MM.1S (cell line): ENCODE results near the gene IST1.

ENCODE experiments used
- DNase-seq: peaks from one replicate; pipeline ENCODE4 v3.0.0-alpha.2; 2015
- H2AFZ ChIP-seq: fragments of 300-600 bp; sonication (generic); 2 replicates; pipeline ENCODE4 v1.6.0; 2016; ENCODE audit warnings: antibody characterized with exemption, low read length
- H3F3A ChIP-seq: fragments of 300-600 bp; sonication (generic); 2 replicates; pipeline ENCODE4 v1.6.1; 2016; ENCODE audit warnings: mild to moderate bottlenecking, antibody characterized with exemption, low read length, moderate library complexity, mixed read lengths; ENCODE audit not compliant: insufficient read depth
- H3K27ac ChIP-seq: fragments of 300-600 bp; sonication (generic); 2 replicates; pipeline ENCODE4 v1.5.1; 2016; ENCODE audit warnings: mild to moderate bottlenecking, low read length
- H3K27me3 ChIP-seq: fragments of 300-600 bp; sonication (generic); replicated peaks from 2 replicates; pipeline ENCODE4 v1.6.0; 2016; ENCODE audit warnings: low read length; ENCODE audit not compliant: insufficient read depth
- H3K36me3 ChIP-seq: fragments of 300-600 bp; sonication (generic); replicated peaks from 2 replicates; pipeline ENCODE4 v1.6.1; 2016; ENCODE audit warnings: mild to moderate bottlenecking, low read length, mixed read lengths; ENCODE audit not compliant: insufficient read depth
- H3K4me1 ChIP-seq: fragments of 300-600 bp; sonication (generic); 2 replicates; pipeline ENCODE4 v1.6.1; 2016; ENCODE audit warnings: low read length, mixed read lengths
- H3K4me2 ChIP-seq: fragments of 300-600 bp; sonication (generic); 2 replicates; pipeline ENCODE4 v1.6.0; 2016; ENCODE audit warnings: low read depth, low read length
- H3K4me3 ChIP-seq: fragments of 300-600 bp; sonication (generic); 2 replicates; pipeline ENCODE4 v1.5.1; 2016; ENCODE audit warnings: low read length, mixed read lengths
- H3K79me2 ChIP-seq: fragments of 300-600 bp; sonication (generic); 2 replicates; pipeline ENCODE4 v1.6.1; 2016; ENCODE audit warnings: mixed run types, low read length, mixed read lengths
- H3K9ac ChIP-seq: fragments of 300-600 bp; sonication (generic); 2 replicates; pipeline ENCODE4 v1.6.1; 2016; ENCODE audit warnings: low read length, mixed read lengths
- H3K9me2 ChIP-seq: fragments of 300-600 bp; sonication (generic); replicated peaks from 2 replicates; pipeline ENCODE4 v1.6.1; 2016; ENCODE audit warnings: mild to moderate bottlenecking, low read length, mixed read lengths; ENCODE audit not compliant: insufficient read depth
- H3K9me3 ChIP-seq: fragments of 300-600 bp; sonication (generic); replicated peaks from 2 replicates; pipeline ENCODE4 v1.6.1; 2016; ENCODE audit warnings: mild to moderate bottlenecking, low read length, mixed read lengths; ENCODE audit not compliant: insufficient read depth
- H4K20me1 ChIP-seq: fragments of 300-600 bp; sonication (generic); 2 replicates; pipeline ENCODE4 v1.6.1; 2016; ENCODE audit warnings: mild to moderate bottlenecking, low read length, moderate library complexity, mixed read lengths; ENCODE audit not compliant: insufficient read depth
- EZH2 ChIP-seq: fragments of 300-600 bp; sonication (generic); optimal IDR thresholded peaks from 2 replicates; pipeline ENCODE3; 2017; ENCODE audit warnings: low read depth, mild to moderate bottlenecking, antibody characterized with exemption, low read length, mixed read lengths
- EZH2phosphoT487 ChIP-seq: fragments of 300-600 bp; sonication (generic); IDR thresholded peaks from 2 replicates; pipeline ENCODE4 v1.6.1; 2018; ENCODE audit warnings: antibody characterized with exemption, low read length
- TF ChIP-seq, protein P1 (sequence below): fragments of 300-600 bp; sonication (generic); IDR thresholded peaks from 2 replicates; pipeline ENCODE4 v1.5.1; 2016; ENCODE audit warnings: antibody characterized with exemption, low read length, mixed read lengths

Gene IST1

GRCh38 chr16:71883849-71884638, 11.3 kb upstream of the IST1 start, which contains the start of gene ZNF821:
Gene ZNF821, minus strand, starts transcription at chr16:71884182. Its CDS starts 4,236 bp downstream, at chr16:71879946.
- Histone ChIP-seq H3K4me1 (peaks cover 26% of the 10 kb centered on the region), H3K36me3 (no peaks in the 10 kb centered on the region), H3K9ac (peak within 1 kb of the TSS; percentile 86), H3K9me2 (no peaks in the 10 kb centered on the region), H3K4me2 (peak within 1 kb of the TSS; percentile 89), H3K27ac (peak within 1 kb of the TSS; percentile 70; the same call in 1 of the 2 replicates), H3K4me3 (peak within 1 kb of the TSS; percentile 93), H4K20me1 (no peaks in the 10 kb centered on the region), H3K79me2 (peaks cover 8% of the 10 kb centered on the region; the same call in 1 of the 2 replicates), H3F3A (peaks cover 30% of the 10 kb centered on the region), H2AFZ (peak within 1 kb of the TSS; percentile 91), H3K27me3 (no peaks in the 10 kb centered on the region), H3K9me3 (no peaks in the 10 kb centered on the region)
- DNase-seq: peak; percentile 68
- TF ChIP-seq EZH2 (no peak), EZH2phosphoT487 (no peak)
- TF ChIP-seq, protein P1, sequence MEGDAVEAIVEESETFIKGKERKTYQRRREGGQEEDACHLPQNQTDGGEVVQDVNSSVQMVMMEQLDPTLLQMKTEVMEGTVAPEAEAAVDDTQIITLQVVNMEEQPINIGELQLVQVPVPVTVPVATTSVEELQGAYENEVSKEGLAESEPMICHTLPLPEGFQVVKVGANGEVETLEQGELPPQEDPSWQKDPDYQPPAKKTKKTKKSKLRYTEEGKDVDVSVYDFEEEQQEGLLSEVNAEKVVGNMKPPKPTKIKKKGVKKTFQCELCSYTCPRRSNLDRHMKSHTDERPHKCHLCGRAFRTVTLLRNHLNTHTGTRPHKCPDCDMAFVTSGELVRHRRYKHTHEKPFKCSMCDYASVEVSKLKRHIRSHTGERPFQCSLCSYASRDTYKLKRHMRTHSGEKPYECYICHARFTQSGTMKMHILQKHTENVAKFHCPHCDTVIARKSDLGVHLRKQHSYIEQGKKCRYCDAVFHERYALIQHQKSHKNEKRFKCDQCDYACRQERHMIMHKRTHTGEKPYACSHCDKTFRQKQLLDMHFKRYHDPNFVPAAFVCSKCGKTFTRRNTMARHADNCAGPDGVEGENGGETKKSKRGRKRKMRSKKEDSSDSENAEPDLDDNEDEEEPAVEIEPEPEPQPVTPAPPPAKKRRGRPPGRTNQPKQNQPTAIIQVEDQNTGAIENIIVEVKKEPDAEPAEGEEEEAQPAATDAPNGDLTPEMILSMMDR: peak; percentile 41

- Histone ChIP-seq H3K4me3 (peak overlapping the region; percentile 11; the same call in 1 of the 2 replicates), H3K27ac (no peak overlapping the region), H3K4me2 (peak overlapping the region; percentile 89; the same call in 1 of the 2 replicates), H3K4me1 (peaks cover 23% of the 10 kb centered on the region), H3F3A (peaks cover 30% of the 10 kb centered on the region), H4K20me1 (no peaks in the 10 kb centered on the region), H3K9me2 (no peaks in the 10 kb centered on the region), H3K9me3 (no peaks in the 10 kb centered on the region), H3K79me2 (peaks cover 7% of the 10 kb centered on the region; the same call in 1 of the 2 replicates), H3K36me3 (no peaks in the 10 kb centered on the region), H3K9ac (no peak overlapping the region), H2AFZ (no peak overlapping the region), H3K27me3 (no peaks in the 10 kb centered on the region)
- TF ChIP-seq EZH2phosphoT487 (no peak), EZH2 (no peak)
- TF ChIP-seq, protein P1: no peak
- no peak for DNase-seq
These were observed 10.1 kb upstream of the IST1 start for GRCh38 chr16:71885261-71885650.

DNA sequence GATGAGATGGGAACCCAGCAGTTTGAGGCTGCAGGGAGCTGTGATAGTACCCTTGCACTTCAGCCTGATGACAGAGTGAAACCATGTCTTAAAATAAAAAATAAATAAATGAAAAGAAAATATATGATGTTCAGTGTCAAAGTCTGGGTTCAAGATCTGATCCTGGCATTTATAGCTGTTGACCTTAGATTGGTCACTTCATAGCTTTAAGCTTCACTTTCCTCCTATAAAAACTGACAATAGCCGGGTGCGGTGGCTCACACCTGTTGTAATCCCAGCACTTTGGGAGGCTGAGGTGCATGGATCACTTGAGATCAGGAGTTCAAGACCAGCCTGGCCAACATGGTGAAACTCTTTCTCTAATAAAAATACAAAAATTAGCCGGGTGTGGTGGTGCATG, 6.2 kb upstream of the IST1 start:
- H3K9me2 ChIP-seq: no peaks in the 10 kb centered on the region
- H3K9ac ChIP-seq: no peak overlapping the region
- no peak overlapping the region for H3K27ac ChIP-seq
- DNase-seq: no peak
- H3K9me3 ChIP-seq: no peaks in the 10 kb centered on the region
- no peaks in the 10 kb centered on the region for H3K36me3 ChIP-seq
- no peak for TF ChIP-seq EZH2phosphoT487
- TF ChIP-seq EZH2: no peak
- TF ChIP-seq, protein P1: no peak
- no peaks in the 10 kb centered on the region for H3K79me2 ChIP-seq
- no peaks in the 10 kb centered on the region for H4K20me1 ChIP-seq
- H3F3A ChIP-seq: peaks cover 11% of the 10 kb centered on the region; the same call in 1 of the 2 replicates
- no peak overlapping the region for H3K4me2 ChIP-seq
- H2AFZ ChIP-seq: no peak overlapping the region
- no peaks in the 10 kb centered on the region for H3K27me3 ChIP-seq
- peaks cover 6% of the 10 kb centered on the region for H3K4me1 ChIP-seq
- no peak overlapping the region for H3K4me3 ChIP-seq
